HepG2 (cell line): ENCODE data around the gene CREB3. TPM values are rescaled to one million over a fixed set of nuclear protein-coding genes. Genes with fewer than 3 reads are reported as not detected.

Experiments used
- ETV5 ChIP-seq: IDR thresholded peaks from 2 replicates; pipeline ENCODE4 v1.6.1; 2018; ENCODE audit warnings: missing biosample characterization, missing genetic modification reagents, inconsistent platforms, borderline replicate concordance
- GATAD1 ChIP-seq: IDR thresholded peaks from 2 replicates; pipeline ENCODE4 v1.6.1; 2016; ENCODE audit warnings: missing genetic modification reagents, missing compliant biosample characterization
- GLI4 ChIP-seq: sonication (generic); formaldehyde crosslinking; IDR thresholded peaks from 2 replicates; pipeline ENCODE4 v1.5.1; 2020; ENCODE audit warnings: missing genetic modification reagents, mild to moderate bottlenecking, moderate library complexity, borderline replicate concordance
- HOXA9 ChIP-seq: sonication (generic); formaldehyde crosslinking; IDR thresholded peaks from 2 replicates; pipeline ENCODE4 v1.8.1; 2022; ENCODE audit warnings: missing genetic modification reagents, mild to moderate bottlenecking, moderate library complexity, borderline replicate concordance
- LCORL ChIP-seq, 2 experiments: fragments of 450-650 bp in 1 of 2; sonication (generic) in 1 of 2; formaldehyde crosslinking in 1 of 2; IDR thresholded peaks; 2 replicates each; pipeline versions ENCODE4 v1.5.0 to v1.6.1; 2017 to 2020; ENCODE audit warnings: antibody characterized with exemption in 1 of 2, missing genetic modification reagents in 1 of 2
- MAFK ChIP-seq, 2 experiments: IDR thresholded peaks in 1 of 2; conservative IDR thresholded peaks in 1 of 2; 2 replicates each; pipeline ENCODE4 v1.6.1; 2011; ENCODE audit warnings: improper control_type of control experiment in 2 of 2, low read length in 2 of 2
- REL ChIP-seq: sonication (generic); formaldehyde crosslinking; conservative IDR thresholded peaks from 2 replicates; pipeline ENCODE4 v1.8.0; 2022; ENCODE audit warnings: mild to moderate bottlenecking, missing genetic modification reagents, moderate library complexity
- SIX1 ChIP-seq: sonication (generic); formaldehyde crosslinking; IDR thresholded peaks from 2 replicates; pipeline ENCODE4 v1.4.0; 2020; ENCODE audit warnings: missing genetic modification reagents, borderline replicate concordance
- ZMYM2 ChIP-seq: sonication (generic); formaldehyde crosslinking; IDR thresholded peaks from 2 replicates; pipeline ENCODE4 v1.8.0; 2022; ENCODE audit warnings: mild to moderate bottlenecking, missing genetic modification reagents
- ZNF296 ChIP-seq: sonication (generic); formaldehyde crosslinking; conservative IDR thresholded peaks from 2 replicates; pipeline ENCODE4 v1.5.0; 2020; ENCODE audit warnings: mild to moderate bottlenecking, missing genetic modification reagents
- ZNF496 ChIP-seq: sonication (generic); formaldehyde crosslinking; IDR thresholded peaks from 2 replicates; pipeline ENCODE4 v1.8.1; 2023; ENCODE audit warnings: mild to moderate bottlenecking, moderate library complexity, missing genetic modification reagents; ENCODE audit not compliant: insufficient replicate concordance
- ZNF556 ChIP-seq: sonication (generic); formaldehyde crosslinking; IDR thresholded peaks from 2 replicates; pipeline ENCODE4 v1.4.0; 2020; ENCODE audit warnings: mild to moderate bottlenecking, missing genetic modification reagents, borderline replicate concordance
- ZNF564 ChIP-seq: sonication (generic); formaldehyde crosslinking; IDR thresholded peaks from 2 replicates; pipeline ENCODE4 v1.8.1; 2023; ENCODE audit warnings: mild to moderate bottlenecking, missing genetic modification reagents
- ZNF567 ChIP-seq: sonication (generic); formaldehyde crosslinking; IDR thresholded peaks from 2 replicates; pipeline ENCODE4 v1.8.1; 2023; ENCODE audit warnings: mild to moderate bottlenecking, missing genetic modification reagents, borderline replicate concordance
- ZNF687 ChIP-seq: sonication (generic); formaldehyde crosslinking; IDR thresholded peaks from 2 replicates; pipeline ENCODE4 v1.5.1; 2020; ENCODE audit warnings: mild to moderate bottlenecking, missing genetic modification reagents, moderate library complexity
- ZNF704 ChIP-seq: sonication (generic); formaldehyde crosslinking; IDR thresholded peaks from 2 replicates; pipeline ENCODE4 v1.8.1; 2023; ENCODE audit warnings: mild to moderate bottlenecking, inconsistent platforms, moderate library complexity, missing genetic modification reagents, borderline replicate concordance
- polyA plus RNA-seq, 8 experiments: library from polyadenylated mRNA; depleted of rRNA in 3 of 8; stranded (reverse) in 7 of 8; unstranded in 1 of 8; fragments of >200 nt; fragmentation: Illumina TruSeq in 4 of 8; extraction: Trizol in 4 of 8; gene quantifications; 2 replicates each; pipeline versions ENCODE4 v1.2.1 to v1.2.3, GENCODE V29; 2011 to 2016; ENCODE audit warnings: low read depth in 4 of 8, missing spikeins in 1 of 8, mixed read lengths in 1 of 8; ENCODE audit not compliant: insufficient read depth in 1 of 8
- total RNA-seq, 5 experiments: library from RNA; depleted of rRNA; stranded (reverse); fragments of >200 nt; fragmentation: Illumina TruSeq; extraction: Trizol; gene quantifications; 2 replicates each; pipeline ENCODE4 v1.2.3, GENCODE V29; 2016; ENCODE audit warnings: low read depth in 1 of 5

Gene CREB3
- total and polyA plus RNA-seq, 2 of the 13 experiments (the other 11 are each of a cell fraction or from before 2014, with no cell fraction given), result 11.1 to 34.2 TPM

GRCh38 chr9:35756275-35757225 lies 24.1 kb downstream of the CREB3 start (continued):
- TF ChIP-seq ZNF556 (peak; percentile 50; the same call in 1 of the 2 replicates), ZNF564 (CRISPR knock-in tag) (peak; percentile 48; the same call in 1 of the 2 replicates), ZNF567 (CRISPR knock-in tag) (no peak), ZNF296 (no peak), GATAD1 (CRISPR knock-in tag) (peak; percentile 40; the same call in 1 of the 2 replicates), ZNF496 (CRISPR knock-in tag) (no peak), HOXA9 (no peak), GLI4 (CRISPR knock-in tag) (0 out of 2 replicates have a peak, but pooled peaks have one; percentile 49), MAFK (conservative IDR thresholded peaks at IDR 0.05 in 1 of 2, IDR thresholded peaks at IDR 0.05 in 1 of 2; ENCODE audit: low read length in 2 of 2) (no peak), ETV5 (CRISPR knock-in tag) (peak; percentile 79; the same call in 1 of the 2 replicates), LCORL (IDR thresholded peaks at IDR 0.05) (no peak), LCORL (CRISPR knock-in tag; IDR thresholded peaks at IDR 0.05) (peak; percentile 57), ZNF687 (CRISPR knock-in tag) (peak; percentile 94), ZNF704 (CRISPR knock-in tag) (peak; percentile 33; the same call in 1 of the 2 replicates), ZMYM2 (CRISPR knock-in tag) (peak; percentile 95), SIX1 (CRISPR knock-in tag) (no peak), REL (CRISPR knock-in tag) (no peak)
